Neural crest cell (in vitro differentiated cells): ENCODE measurements around the gene STARD6. TPM values are rescaled to one million over a fixed set of nuclear protein-coding genes. Genes with fewer than 3 reads are reported as not detected.

Experiments
- DNase-seq: peaks from one replicate; pipeline ENCODE4 v3.0.0; 2021; ENCODE audit warnings: low read depth, mixed read lengths, low spot score
- H3K27ac Mint-ChIP-seq: one replicate; pipeline ENCODE4 v1.8.0; 2021; ENCODE audit warnings: mild to moderate bottlenecking, mixed read lengths; ENCODE audit not compliant: unreplicated experiment
- H3K27me3 Mint-ChIP-seq: 2 replicates; pipeline ENCODE4 v1.8.0; 2021; ENCODE audit warnings: low read depth, mild to moderate bottlenecking, mixed read lengths
- H3K36me3 Mint-ChIP-seq: 2 replicates; pipeline ENCODE4 v1.8.0; 2021; ENCODE audit warnings: low read depth, mild to moderate bottlenecking, mixed read lengths
- H3K4me1 Mint-ChIP-seq: 2 replicates; pipeline ENCODE4 v1.8.0; 2021; ENCODE audit warnings: mixed read lengths
- H3K4me3 Mint-ChIP-seq: one replicate; pipeline ENCODE4 v1.8.0; 2021; ENCODE audit warnings: mild to moderate bottlenecking, mixed read lengths
- H3K9me3 Mint-ChIP-seq: 2 replicates; pipeline ENCODE4 v1.8.0; 2021; ENCODE audit warnings: mixed read lengths
- total RNA-seq: library from RNA; stranded (reverse); gene quantifications from 2 replicates; pipeline ENCODE4 v1.2.1, GENCODE V29; 2021
- TF ChIP-seq, protein P1 (sequence below): fragments of 200-600 bp; sonication (generic); conservative IDR thresholded peaks from 2 replicates; pipeline ENCODE4 v1.5.0; 2021; ENCODE audit warnings: antibody characterized with exemption, mild to moderate bottlenecking

STARD6 gene
- total RNA-seq, 1 donor from 2014 or later: 0.35 TPM

DNA sequence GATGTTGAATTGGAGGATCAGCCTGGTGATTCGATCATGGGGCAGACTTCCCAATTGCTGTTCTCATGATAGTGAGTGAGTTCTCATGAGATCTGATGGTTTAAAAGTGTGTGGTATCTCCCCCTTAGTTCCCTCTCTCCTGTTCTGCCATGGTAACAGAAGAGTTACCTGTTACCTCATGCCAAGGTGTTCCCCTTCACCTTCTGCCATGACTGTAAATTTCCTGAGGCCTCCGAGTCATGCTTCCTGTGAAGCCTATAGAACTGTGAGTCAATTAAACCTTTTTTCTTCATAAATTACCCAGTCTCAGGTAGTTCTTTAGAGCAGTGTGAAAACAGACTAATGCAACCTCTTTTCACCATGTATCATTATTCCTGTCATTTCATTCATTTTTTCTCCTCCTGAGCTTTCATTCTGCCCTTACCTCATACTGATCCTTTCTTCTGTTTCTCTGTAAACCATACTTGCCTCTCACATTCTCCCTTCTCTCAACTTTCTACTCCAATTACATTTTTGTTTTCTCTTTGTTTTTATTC, 22.0 kb downstream of the STARD6 start:
- peaks cover 10% of the 10 kb centered on the region for H3K9me3 Mint-ChIP-seq
- no peak overlapping the region for H3K4me3 Mint-ChIP-seq
- no peak for DNase-seq
- TF ChIP-seq, protein P1, sequence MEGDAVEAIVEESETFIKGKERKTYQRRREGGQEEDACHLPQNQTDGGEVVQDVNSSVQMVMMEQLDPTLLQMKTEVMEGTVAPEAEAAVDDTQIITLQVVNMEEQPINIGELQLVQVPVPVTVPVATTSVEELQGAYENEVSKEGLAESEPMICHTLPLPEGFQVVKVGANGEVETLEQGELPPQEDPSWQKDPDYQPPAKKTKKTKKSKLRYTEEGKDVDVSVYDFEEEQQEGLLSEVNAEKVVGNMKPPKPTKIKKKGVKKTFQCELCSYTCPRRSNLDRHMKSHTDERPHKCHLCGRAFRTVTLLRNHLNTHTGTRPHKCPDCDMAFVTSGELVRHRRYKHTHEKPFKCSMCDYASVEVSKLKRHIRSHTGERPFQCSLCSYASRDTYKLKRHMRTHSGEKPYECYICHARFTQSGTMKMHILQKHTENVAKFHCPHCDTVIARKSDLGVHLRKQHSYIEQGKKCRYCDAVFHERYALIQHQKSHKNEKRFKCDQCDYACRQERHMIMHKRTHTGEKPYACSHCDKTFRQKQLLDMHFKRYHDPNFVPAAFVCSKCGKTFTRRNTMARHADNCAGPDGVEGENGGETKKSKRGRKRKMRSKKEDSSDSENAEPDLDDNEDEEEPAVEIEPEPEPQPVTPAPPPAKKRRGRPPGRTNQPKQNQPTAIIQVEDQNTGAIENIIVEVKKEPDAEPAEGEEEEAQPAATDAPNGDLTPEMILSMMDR: no peak
- H3K4me1 Mint-ChIP-seq: no peaks in the 10 kb centered on the region
- peaks cover 2% of the 10 kb centered on the region for H3K36me3 Mint-ChIP-seq
- H3K27ac Mint-ChIP-seq: no peak overlapping the region
- H3K27me3 Mint-ChIP-seq: no peaks in the 10 kb centered on the region

DNA sequence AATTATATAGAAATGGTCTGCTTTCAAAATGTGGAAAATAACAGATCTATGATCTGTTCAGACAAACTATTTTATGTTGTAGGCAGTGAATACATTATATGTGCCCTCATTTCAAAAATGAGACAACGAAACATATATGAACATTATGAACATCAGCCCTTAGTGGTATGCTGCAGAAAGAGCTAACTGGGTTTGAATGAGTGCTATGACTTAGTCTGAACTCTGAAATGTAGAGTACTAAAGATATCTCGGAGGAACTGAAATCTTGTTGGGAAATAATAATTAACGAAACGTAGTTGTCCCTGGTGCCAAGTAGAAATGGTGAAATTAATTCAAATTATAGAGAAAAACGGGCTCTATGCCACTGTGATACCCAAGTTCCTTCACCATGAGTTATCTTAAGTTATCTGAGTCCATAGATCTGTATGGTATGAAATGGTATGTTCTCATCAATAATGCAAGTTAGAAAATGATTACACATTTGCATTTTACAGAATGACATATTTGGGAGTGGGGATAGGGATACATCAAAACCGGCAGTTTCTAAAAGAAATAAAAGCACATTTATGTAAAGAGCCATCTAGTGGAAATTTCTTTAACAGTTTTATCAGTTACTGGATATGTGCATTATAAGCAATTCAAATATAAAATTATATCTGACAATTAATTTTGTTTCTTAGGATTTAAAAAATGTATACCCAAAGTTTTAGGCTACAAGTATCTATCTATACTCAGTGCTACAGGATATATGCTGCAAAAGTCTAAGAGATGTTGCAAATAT, 26.7 kb downstream of the STARD6 start:
- Mint-ChIP-seq H3K9me3 (peaks cover 4% of the 10 kb centered on the region), H3K4me3 (no peak overlapping the region), H3K36me3 (no peaks in the 10 kb centered on the region), H3K4me1 (no peaks in the 10 kb centered on the region), H3K27ac (no peak overlapping the region), H3K27me3 (no peaks in the 10 kb centered on the region)
- TF ChIP-seq, protein P1: no peak
- no peak for DNase-seq

DNA sequence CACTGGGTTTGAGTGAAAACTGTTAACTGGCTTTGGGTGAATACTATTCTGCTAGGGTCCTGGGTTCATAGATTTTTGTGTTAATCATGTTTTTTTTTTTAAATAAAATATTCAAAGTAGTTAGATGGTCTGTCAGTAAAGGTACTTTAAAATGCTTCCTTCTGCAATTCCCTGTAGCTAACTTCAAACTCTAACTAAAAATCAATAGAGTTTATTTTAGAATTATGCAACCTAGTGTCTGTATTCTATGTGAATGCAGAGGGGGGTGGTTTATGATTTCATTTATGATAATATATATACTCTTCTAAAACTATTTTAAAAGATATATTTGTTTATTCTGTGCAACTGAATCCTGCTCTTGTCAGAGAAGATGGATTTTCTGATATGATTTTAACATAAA, 27.9 kb downstream of the STARD6 start:
- no peaks in the 10 kb centered on the region for H3K27me3 Mint-ChIP-seq
- no peak overlapping the region for H3K4me3 Mint-ChIP-seq
- H3K9me3 Mint-ChIP-seq: peaks cover 3% of the 10 kb centered on the region
- H3K4me1 Mint-ChIP-seq: no peaks in the 10 kb centered on the region
- H3K27ac Mint-ChIP-seq: no peak overlapping the region
- DNase-seq: no peak
- TF ChIP-seq, protein P1: no peak
- no peaks in the 10 kb centered on the region for H3K36me3 Mint-ChIP-seq

DNA sequence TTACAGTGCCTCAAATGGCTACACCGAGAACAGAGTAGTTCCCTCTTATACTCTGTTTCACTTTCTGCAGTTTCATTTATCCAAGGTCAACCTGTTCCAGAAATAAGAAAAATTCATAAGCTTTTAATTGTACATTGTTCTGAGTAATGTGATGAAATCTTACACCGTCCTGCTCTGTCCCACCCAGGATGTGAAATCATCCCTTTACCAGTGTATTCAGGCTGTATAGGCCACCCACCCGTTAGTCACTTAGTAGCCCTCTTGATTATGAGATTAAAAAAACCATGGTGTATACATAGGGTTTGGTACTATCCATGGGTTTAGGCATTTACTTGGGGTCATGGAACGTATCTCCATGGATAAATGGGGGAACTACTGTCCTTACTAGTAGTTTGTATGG, 29.8 kb downstream of the STARD6 start:
- H3K27ac Mint-ChIP-seq: no peak overlapping the region
- no peak for DNase-seq
- no peaks in the 10 kb centered on the region for H3K4me1 Mint-ChIP-seq
- no peak overlapping the region for H3K4me3 Mint-ChIP-seq
- H3K27me3 Mint-ChIP-seq: no peaks in the 10 kb centered on the region
- no peaks in the 10 kb centered on the region for H3K36me3 Mint-ChIP-seq
- H3K9me3 Mint-ChIP-seq: no peaks in the 10 kb centered on the region
- TF ChIP-seq, protein P1: no peak

GRCh38 chr18:54323970-54324369, 33.7 kb downstream of the STARD6 start:
- Mint-ChIP-seq H3K27me3 (no peaks in the 10 kb centered on the region), H3K27ac (no peak overlapping the region), H3K4me1 (no peaks in the 10 kb centered on the region), H3K36me3 (no peaks in the 10 kb centered on the region), H3K9me3 (no peaks in the 10 kb centered on the region), H3K4me3 (no peak overlapping the region)
- TF ChIP-seq, protein P1: no peak
- DNase-seq: no peak
